GM12891 (cell line): Measurements from ENCODE around the gene DHRSX.

Experiments used
- POLR2A ChIP-seq: IDR thresholded peaks from 2 replicates; pipeline ENCODE4 v1.6.1; 2011; ENCODE audit warnings: low read depth, low read length, control low read depth
- POLR2AphosphoS5 ChIP-seq: IDR thresholded peaks from 2 replicates; pipeline ENCODE4 v1.6.1; 2011; ENCODE audit warnings: low read depth, low read length, control low read depth
- SPI1 ChIP-seq: IDR thresholded peaks from 2 replicates; pipeline ENCODE4 v1.6.1; 2011; ENCODE audit warnings: low read depth, low read length, control low read depth
- TAF1 ChIP-seq: IDR thresholded peaks from 2 replicates; pipeline ENCODE4 v1.6.1; 2011; ENCODE audit warnings: low read depth, low read length, control low read depth

- TF ChIP-seq TAF1 (no peak), POLR2A (no peak), POLR2AphosphoS5 (no peak), SPI1 (no peak)
Measured at GRCh38 chrX:2498781-2499302, 1.9 kb downstream of the DHRSX start.
